Measurements from ENCODE around the gene AGBL4.

Gene AGBL4

GRCh38 chr1:48674641-48675040, 1349.1 kb downstream of the AGBL4 start:
- DNase-seq (ENCODE audit: low read depth) = peak; percentile 85
- no peak for TF ChIP-seq CTCF (IDR thresholded peaks at IDR 0.05; ENCODE audit: insufficient read depth, low read depth, low read length, missing control alignments)
- H3K4me3 ChIP-seq (ENCODE audit: low read length) = no peak overlapping the region

GRCh38 chr1:48673332-48674105, 1350.2 kb downstream of the AGBL4 start:
- H3K4me3 ChIP-seq (ENCODE audit: low read length) = no peak overlapping the region
- TF ChIP-seq CTCF (IDR thresholded peaks at IDR 0.05; ENCODE audit: insufficient read depth, low read depth, low read length, missing control alignments) = peak; percentile 33
- DNase-seq (ENCODE audit: low read depth) = no peak

- TF ChIP-seq CTCF (IDR thresholded peaks at IDR 0.05; ENCODE audit: insufficient read depth, low read depth, low read length, missing control alignments) = no peak
- DNase-seq (ENCODE audit: low read depth) = no peak
- no peak overlapping the region for H3K4me3 ChIP-seq (ENCODE audit: low read length)
Measured at GRCh38 chr1:48671578-48671977, 1352.2 kb downstream of the AGBL4 start.

- DNase-seq (ENCODE audit: low read depth) = no peak
- H3K4me3 ChIP-seq (ENCODE audit: low read length) = no peak overlapping the region
- no peak for TF ChIP-seq CTCF (IDR thresholded peaks at IDR 0.05; ENCODE audit: insufficient read depth, low read depth, low read length, missing control alignments)
Measured at GRCh38 chr1:48670234-48671020, 1353.3 kb downstream of the AGBL4 start.

- TF ChIP-seq CTCF (IDR thresholded peaks at IDR 0.05; ENCODE audit: insufficient read depth, low read depth, low read length, missing control alignments) = no peak
- no peak for DNase-seq (ENCODE audit: low read depth)
- no peak overlapping the region for H3K4me3 ChIP-seq (ENCODE audit: low read length)
Measured at GRCh38 chr1:48668339-48668738, 1355.4 kb downstream of the AGBL4 start.

- DNase-seq (ENCODE audit: low read depth) = no peak
- H3K4me3 ChIP-seq (ENCODE audit: low read length) = no peak overlapping the region
- TF ChIP-seq CTCF (IDR thresholded peaks at IDR 0.05; ENCODE audit: insufficient read depth, low read depth, low read length, missing control alignments) = no peak
Measured at GRCh38 chr1:48667782-48668181, 1356.0 kb downstream of the AGBL4 start.
